Stimulated activated CD8-positive, alpha-beta memory T cell treated with anti-CD3 and anti-CD28 coated beads, Interleukin-15, amount 100 ng/mL, for 4 hours (primary cell): ENCODE measurements around the gene ST8SIA1.

ENCODE experiments used
- DNase-seq, 2 donors: peaks; one replicate each; pipeline ENCODE4 v3.0.0-alpha.2; 2020; ENCODE audit warnings: low read depth in 2 of 2

The ST8SIA1 gene

DNA sequence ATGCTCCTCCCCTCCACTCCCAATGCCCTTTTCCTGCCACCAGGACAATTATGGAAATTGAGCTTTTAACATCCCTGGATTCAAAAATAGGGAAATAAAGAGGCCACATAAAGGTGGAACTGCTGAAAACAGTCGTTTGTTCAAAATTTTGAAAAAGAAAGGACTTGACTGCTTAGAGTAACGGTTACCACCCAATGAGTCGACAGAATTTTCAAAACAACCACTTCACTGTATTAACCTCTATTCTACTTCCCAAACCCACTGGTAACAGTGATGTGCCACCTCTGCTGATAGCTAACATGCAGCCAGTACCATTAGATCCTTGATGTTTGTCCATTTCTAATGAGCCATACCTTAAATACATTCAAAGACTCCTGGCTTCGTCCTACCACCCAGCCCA lies 4.9 kb downstream of the ST8SIA1 start:
- no peak for DNase-seq

DNA sequence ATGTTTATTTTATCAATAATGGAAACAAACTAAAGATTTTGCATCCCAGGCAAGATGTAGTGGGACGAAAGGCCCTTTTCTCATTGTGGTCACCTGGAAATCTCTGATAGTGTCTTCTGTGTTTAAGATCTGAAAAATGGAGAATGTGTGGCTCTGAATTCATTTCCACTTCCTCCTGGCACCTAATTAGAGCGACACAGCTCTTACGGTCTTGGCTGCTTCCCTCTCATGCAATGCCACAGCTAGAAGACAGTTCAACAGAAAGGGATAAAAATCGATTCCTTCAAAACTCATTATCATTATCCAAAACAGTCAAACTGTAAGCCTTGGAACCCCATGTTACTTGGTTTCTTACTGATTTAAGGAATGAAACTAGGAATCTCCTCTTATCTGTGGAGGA lies 9.3 kb downstream of the ST8SIA1 start:
- DNase-seq, result no peak

DNA sequence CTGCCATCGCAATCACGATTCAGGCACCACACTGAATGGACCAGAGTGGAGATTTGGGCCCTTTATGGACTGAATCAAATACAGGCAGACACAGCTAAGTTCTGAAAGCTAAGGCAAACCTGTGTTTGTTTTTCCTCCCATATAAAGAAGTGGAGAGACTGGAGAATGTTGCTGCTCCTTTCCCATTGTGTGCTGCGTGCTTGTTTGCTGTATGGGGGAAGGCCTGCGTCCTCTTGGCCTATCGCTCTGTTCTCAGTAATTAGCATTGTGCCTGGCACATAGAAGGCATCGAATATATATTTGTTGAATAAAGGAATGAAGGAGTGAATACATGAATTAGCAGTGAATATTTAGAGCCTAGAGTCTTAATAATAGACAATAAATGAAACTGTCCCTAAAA lies 12.4 kb downstream of the ST8SIA1 start:
- no peak for DNase-seq

DNA sequence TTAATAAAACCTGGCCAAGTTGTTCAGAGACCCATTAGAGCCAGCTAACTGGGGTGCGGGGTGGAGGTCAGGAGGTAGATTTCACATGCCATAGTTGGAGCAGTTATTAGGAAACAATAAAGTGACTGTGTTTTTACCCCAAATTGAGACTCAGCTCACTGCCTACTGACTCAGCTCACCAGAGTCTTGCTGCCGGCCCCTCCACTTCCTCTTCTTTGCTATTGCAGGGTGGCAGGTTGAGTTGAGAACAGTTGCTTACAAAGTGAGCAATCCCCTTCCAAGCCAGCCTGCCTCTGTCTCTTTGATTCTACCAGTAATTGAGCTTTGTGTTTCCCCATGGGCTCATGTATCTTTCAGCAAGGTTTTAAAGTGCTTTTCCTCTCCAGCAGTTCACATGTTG lies 12.9 kb downstream of the ST8SIA1 start:
- DNase-seq, result no peak

DNA sequence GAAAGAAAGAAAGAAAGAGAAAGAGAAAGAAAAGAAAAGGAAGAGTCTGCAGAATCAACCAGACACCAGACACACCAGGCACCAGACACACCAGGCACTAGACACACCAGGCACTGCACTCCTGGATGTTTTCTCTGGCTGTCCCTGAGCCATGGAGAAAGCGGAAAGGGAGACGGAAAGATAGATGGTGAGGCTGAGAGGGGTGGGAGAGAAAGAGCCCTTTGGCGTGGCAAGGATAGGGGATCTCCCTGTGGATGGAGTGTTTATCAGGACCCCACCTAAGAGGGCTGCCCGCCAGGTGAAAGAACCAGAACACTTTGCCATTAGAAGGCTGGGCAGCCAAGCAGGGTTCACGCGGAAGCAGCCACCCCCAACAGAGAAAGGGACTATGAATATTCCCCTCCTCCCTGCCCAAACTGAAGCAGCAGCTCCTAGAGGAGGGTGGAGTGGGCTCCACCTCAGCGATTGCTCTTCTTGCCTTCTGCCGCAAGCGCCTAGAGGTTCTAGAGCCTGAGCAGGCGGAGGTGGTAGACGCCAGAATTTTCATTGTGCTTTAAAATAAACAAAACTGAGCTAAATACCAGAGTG lies 13.4 kb downstream of the ST8SIA1 start:
- DNase-seq, result no peak

DNA sequence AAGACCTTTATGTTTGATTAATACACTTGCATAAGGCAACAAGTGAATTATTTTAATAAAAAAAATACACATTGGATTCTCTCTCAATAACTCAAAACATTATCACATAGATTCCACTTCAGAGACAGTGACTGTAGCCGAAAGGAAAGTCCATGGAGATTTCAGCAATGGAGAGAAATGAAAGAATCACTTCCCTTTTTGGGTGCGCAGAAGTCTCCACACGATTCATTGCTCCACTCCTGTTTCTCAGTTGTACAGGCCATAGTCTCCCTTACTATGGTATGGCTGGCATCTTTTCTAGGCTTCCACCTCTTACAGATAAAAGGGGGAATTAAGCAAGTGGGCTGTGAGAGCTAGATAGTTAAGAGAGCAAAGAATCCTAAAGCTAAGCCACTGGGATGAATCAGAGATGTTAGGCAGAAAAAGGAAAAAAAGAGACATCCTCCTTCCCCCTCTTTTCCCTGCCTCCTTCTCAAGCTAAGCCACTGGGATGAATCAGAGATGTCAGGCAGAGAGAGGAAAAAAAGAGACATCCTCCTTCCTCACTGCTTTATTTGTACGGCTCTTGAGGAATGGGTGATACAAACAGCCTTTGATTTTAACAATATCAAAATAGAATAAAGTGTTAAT lies 16.3 kb downstream of the ST8SIA1 start:
- DNase-seq, result no peak

DNA sequence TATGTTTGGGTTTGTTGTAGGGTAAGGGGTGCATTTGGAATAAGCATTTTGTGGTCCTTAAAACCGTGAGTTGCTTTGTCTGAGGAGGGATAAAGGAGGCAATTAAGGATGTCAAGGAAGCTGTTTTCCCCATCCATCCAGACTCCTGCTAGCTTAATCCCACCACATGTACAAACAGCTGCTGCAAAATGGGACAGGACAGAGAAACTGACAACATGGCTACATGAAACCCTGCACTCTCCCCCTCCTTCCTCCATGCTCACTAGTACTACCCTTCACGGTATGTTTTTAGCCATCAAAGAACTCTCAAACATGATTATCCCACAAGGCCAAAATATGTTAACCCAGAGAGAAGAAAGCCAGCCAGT lies 20.6 kb downstream of the ST8SIA1 start:
- DNase-seq, result no peak

DNA sequence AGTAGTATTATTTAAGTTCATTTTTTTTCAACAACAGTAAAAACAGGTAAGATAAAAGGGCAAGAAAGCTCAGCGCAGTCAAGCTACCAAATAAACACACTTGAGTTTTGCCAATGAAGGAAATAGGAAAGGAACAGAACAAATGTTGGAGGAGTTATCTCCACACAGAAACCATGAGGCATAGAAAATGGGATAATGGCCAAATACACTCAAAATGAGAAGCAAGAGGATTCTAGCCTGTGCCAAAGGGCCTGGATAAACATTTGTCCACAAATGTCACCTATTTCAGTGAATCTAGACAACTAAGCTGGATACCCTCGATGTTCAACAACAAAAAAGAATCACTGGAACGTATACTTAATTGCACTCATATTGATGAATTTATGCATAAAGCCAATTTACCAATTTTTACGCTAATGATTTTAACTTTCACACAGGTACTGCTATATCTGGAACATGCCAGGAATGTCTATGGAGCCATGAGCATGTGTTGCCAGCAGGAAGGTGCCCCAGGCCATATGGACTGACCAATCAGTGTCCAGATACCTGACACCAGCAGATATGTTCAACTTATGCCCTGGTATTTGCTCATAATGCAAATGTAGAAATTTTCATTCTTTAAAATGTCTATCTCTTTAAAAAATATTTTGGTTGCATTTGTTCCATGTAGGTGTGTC lies 21.1 kb downstream of the ST8SIA1 start:
- DNase-seq, result no peak

DNA sequence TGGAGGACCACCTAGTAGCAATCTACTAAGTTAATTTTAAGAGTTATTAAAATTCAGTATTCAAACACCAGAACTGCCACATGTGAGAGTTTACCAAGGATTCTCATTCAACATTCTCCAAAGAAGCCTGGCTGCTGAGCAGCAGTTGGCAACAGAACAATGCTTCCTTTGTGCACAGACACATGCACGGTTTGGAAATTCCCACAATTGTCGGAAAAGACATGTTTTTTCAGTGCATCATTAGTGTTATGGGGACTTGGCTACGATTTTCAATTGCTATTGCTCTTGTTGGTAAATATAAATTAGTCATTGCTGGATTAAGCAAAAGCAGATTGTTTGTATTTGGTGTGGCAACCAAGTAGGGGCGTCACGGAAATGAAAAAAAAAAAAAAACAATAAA lies 22.2 kb downstream of the ST8SIA1 start:
- no peak for DNase-seq

DNA sequence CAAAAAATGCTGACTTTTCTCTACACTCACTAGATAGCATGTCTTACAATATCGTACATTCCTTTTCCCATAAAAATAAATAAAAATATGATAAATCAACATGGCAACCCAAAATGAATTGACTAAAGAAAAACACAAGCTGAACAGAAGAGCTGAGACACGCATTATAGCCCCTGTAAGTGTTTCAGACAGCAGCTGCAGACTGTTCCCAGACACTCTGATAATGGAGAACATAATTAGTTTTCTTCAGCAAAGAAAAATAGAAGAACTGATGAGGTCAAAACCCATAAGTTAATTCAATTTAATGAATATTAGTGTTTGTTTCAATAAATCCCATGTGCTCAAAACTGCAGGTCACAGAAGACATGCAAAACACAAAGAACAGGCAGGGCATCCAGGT lies 23.8 kb downstream of the ST8SIA1 start:
- DNase-seq, result no peak

DNA sequence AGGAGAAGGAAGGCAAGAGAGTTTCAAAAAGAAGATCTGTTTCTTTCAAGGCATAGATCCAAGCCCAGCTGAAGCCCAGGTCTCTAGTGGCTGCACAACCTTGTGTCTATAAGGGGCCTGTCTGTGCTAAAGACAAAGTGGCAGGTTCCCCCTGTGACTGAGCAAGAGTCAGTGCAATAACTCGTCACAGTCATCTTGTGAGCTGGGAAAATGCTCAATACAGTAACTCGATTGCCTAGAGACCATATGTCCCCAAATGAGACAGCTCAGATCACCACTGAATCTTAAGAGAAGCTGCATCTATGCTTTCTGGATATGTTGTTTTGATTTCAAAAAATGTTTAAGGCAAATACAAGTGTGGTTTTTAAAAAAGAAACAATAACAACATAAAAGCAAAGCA lies 24.2 kb downstream of the ST8SIA1 start:
- DNase-seq, result no peak

DNA sequence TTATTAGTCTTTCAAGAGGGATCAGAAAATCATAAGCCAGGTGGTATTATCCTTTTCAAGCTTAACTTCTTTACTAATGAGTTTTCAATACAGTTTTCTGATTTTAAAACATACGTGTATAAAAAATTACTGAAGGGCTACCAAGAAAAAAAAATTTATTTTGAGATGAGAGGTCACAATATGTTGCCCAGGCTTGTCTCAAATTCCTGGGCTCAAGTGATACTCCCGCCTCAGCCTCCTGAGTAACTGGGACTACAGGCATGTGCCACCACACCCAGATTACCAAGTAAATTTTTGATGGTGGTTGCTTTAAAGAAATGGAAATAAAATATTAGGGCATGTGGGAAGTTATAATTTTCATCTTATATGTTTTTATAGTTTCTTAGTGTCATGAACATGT lies 26.7 kb downstream of the ST8SIA1 start:
- DNase-seq, result no peak

DNA sequence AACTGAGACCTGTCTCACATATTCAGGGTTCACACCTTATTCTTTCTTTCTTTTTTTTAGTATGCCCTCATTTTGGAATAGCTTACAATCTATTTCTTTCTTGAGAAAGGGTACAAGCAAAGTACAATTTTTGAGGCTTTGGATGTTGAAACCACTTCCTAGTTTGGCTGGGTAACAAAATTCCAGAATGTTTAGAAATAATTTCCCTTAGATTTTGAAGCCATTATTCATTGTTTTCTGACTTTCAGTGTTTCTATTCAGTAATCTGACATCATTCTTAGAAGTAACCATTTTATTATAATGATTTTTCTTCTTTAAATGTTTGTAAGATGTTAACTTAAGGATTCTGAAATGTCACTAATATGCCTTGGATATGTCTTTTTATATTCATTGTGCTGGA lies 28.2 kb downstream of the ST8SIA1 start:
- DNase-seq, result no peak

DNA sequence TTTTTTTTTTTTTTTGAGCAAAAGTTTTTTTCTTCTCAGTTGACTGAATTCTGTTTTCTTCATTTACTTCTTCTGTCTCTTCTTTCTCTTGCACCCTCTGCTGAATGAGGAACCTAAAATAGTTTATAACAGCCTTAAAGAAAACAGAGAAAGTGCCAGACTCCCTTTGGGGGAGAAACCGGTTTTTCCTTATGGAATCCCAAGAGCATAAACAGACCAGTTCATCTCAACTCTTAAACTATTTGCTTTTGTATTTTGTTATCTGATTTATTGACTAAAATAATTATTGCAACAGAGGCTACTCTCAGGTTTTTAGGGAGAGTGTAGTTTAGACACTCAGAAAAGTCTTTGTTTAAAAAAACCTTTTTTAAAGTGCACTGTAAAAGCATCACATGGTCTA lies 30.2 kb downstream of the ST8SIA1 start:
- DNase-seq, result no peak

DNA sequence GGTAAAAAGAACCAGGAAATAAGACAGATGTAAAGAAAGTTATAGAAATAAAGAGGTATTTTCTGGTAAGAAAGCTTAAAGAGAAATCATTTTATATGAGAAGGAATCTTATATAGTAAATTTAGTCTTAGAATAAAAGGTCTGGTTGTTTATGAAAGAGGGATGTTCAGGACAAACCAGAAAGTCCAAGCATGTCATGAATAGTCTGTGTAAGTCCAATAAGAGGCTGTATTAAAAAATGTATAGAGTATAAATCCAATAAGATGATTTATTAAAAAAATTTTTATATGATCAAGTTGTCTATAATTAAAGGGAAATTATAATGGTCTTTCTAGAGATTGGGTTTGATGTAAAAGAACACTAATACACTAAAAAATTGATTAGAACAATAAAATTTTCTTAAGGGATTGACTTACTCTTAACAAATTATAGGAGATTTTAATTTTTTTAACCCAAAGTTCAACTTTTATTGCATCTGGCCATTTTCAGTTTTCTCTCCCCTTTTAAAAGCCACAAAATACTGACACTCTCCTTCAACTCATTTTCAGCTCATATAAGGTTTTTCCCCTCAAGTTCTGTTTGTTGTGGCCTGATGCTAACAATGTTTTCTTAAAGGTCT lies 35.1 kb downstream of the ST8SIA1 start:
- DNase-seq, result no peak

DNA sequence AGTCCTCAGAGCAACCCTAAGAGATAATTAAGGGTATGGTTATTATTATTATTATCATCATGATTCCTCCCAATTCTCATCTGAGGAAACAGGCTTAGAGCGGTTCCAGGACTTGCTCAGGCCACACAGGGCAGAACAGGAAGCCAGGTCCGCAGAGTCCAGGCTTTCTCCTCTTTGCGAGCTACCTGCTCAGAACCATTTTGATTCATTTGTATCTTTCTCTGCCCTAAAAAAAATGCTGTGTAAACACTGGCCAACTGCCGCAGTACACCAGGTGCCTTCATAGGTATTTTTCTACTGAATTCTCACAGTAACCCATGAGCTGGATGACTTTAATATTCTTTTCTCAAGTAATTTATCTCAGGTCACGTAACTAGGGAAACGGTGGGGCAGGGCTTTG lies 45.3 kb downstream of the ST8SIA1 start:
- no peak for DNase-seq

DNA sequence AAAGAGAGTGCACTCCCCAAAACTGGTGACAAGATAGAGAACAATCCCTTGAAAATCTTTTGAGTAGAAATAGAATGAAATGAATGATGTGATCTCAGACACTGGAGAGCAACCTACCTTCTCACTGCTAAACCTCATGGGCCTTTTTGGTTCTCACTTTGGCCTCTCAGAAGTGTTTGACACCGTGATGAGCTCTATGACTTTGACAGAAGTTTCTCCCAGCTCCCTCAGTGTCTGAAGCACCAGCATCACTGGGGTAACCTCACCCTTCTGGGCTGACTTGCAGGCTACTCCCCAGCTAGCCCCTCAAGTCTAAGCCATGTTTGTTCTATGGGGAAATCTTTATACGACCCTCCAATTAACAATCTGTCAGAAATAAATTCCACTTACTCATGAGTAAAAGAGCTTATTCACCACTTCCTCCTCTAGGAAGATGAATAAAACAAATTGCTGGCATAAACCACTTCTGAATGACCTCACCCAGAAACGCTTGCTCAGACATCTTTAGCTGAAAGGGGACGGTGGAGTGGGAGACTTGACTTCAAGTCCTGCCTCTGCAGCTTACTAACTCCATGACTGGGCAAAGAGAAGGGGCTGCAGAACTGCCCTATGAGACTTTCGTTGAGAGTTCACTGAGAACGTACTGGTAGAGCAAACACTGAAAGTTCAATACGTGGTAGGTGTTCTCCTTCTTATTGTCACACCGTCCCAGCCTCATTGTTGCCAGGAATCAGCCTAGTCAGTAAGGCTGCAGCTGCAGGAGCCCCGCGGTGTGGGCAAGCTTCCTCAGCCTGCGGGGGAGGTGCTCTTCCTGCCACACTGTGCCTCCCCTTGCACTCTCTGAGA lies 46.5 kb downstream of the ST8SIA1 start:
- DNase-seq, result no peak

DNA sequence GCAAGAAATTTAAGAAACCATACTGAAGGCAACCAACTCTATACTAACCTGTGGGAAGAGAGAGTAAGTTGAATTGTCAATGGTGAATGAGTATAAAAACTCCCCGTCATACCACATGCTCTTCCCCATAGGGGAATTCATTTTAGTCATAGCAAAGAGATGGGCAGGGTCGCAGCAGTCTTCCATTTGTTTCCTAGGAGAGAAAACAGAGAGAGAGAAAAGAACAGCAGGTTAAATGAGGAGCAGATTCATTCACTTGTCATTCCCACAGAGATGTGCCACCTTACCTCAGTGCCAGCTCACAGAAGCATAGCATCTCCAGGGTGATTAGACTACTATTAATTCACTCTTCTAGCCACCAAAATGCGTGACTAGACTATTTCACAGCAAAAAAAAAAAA lies 47.4 kb downstream of the ST8SIA1 start:
- DNase-seq, result no peak

DNA sequence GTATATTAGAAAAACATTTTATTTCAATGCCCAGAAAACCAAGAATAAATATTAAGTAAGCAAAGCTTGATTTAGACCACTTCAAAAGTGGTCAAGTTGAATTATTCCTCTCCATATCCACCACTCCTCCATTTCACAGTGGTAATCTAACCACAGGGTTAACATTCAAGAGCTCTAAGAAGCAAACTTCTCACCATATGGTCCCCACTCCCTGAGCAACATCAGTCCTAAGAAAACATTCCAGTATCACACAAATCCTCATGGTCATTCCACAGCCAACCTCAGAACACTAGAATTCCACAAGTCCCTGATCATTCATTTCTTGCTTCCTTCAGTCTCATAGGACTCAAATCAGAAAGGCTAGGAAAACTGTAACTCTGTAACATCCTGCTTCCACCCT lies 47.9 kb downstream of the ST8SIA1 start:
- DNase-seq, result no peak

DNA sequence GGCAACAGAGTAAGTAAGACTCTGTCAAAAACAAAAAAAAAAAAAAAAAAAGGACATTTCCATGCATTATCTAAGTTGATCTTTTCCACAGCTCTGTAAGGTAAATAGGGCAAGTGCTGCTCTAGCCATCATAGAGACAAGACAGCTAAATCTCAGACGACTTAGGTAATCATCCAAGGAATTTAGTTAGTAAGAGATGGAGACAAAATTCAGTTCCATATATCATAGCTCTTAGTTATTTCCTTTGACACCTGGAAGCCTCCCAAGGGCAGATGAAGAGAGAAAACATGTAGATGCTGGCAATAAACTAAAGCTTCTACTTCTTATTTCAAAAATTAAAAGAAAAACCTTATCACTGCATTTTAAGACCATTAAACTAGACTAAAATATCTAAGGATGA lies 48.7 kb downstream of the ST8SIA1 start:
- no peak for DNase-seq

DNA sequence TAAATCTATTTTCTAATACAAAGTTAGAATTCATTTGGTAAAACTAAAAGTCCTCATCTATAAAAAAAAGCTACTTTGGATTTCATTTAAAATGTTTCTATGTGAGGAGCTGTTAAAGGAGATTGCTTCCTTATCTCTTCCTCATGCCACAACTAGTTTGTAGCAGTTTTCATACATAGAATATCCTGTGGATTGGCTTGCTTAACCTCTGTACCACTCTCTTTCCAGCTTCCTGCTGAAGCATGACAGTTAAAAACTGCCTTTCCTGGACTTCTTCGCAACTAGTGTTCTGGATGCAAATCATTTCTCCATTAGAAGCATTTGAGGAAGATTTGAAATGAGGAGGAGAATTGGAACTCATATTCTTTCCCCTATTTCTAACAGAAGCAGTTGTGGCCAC lies 49.6 kb downstream of the ST8SIA1 start:
- no peak for DNase-seq

DNA sequence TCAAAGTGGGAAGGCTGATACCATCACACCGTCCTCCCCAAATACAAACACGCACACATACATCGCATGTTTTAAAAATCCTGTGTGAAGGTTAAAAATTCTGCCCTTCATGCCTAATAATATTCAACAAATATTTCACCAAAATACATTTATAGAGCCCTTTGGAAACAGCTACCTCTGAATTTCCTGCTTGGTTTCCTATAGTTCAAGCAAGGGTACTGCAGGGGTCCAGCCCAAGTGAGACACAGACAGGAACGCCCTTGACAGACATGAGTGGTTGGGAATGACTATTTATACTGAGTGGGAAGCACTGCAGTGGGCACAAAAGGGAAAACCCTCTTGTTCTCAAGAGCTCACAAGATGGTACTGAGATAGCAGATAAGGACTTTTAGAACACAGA lies 51.0 kb downstream of the ST8SIA1 start:
- DNase-seq, result no peak
